GM12874 (cell line): ENCODE data around the gene TP53TG5.

Source experiments
- TF ChIP-seq, protein P1 (sequence below): IDR thresholded peaks from 2 replicates; pipeline ENCODE4 v1.5.1; 2011; ENCODE audit warnings: low read depth, mild to moderate bottlenecking, control low read depth, low read length, moderate library complexity; ENCODE audit not compliant: insufficient read depth

The TP53TG5 gene

GRCh38 chr20:45400346-45401031 lies 22.4 kb upstream of the TP53TG5 start:
- TF ChIP-seq, protein P1, sequence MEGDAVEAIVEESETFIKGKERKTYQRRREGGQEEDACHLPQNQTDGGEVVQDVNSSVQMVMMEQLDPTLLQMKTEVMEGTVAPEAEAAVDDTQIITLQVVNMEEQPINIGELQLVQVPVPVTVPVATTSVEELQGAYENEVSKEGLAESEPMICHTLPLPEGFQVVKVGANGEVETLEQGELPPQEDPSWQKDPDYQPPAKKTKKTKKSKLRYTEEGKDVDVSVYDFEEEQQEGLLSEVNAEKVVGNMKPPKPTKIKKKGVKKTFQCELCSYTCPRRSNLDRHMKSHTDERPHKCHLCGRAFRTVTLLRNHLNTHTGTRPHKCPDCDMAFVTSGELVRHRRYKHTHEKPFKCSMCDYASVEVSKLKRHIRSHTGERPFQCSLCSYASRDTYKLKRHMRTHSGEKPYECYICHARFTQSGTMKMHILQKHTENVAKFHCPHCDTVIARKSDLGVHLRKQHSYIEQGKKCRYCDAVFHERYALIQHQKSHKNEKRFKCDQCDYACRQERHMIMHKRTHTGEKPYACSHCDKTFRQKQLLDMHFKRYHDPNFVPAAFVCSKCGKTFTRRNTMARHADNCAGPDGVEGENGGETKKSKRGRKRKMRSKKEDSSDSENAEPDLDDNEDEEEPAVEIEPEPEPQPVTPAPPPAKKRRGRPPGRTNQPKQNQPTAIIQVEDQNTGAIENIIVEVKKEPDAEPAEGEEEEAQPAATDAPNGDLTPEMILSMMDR, result no peak

DNA sequence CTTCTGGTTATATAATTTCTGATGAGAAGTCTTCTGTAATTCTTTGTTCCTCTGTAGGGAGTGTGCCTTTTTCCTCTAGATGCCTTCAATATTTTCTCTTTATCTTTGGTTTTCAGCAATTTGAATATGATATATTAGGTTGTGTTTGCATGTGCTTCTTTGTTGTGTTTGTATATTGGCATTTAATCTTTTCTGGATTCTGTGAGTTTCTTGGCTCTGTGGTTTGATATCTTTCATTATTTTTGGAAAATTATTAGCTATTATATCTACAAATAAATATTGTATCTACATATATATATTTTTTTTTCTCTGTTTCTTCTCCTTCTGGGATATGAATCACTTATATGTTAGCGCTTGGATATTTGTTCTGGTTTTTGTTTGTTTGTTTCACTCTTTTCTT lies 20.9 kb upstream of the TP53TG5 start:
- TF ChIP-seq, protein P1, result no peak

DNA sequence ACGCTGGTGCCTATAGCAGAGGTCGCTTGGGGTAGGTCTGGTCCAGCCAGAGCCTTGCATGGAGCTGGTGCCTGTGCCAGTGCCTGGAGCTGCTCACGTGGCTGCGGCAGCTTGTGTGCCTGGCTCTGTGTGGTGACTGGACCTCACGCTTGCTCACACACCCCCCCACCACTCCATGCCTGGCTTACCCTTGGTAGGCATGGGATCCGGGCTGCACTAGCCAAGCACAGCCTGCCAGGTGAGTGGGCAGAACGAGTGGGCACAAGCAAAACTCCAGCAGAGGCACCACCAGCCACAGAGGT lies 16.9 kb upstream of the TP53TG5 start:
- TF ChIP-seq, protein P1, result no peak

- TF ChIP-seq, protein P1, result no peak
These were observed 16.3 kb upstream of the TP53TG5 start for GRCh38 chr20:45394221-45395113.

DNA sequence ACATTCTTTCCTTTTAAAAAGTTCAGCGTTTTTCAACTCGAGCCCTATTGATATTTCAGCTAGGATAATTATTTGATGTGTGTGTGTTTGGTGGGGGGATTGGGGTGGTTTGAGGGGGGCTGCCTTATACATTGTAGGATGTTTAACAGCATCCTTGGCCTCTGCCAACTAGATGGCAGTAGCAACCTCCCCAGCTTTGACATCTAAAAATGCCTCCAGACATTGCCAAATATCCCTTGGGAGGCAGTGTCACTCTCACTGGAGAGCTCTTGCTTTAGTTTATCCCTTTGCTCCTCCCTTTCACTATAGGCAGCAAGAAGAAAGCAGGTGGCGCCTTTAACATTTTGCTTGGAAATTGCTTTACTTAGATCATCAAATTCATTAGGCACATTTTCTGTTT lies 14.6 kb upstream of the TP53TG5 start:
- TF ChIP-seq, protein P1, result no peak

- TF ChIP-seq, protein P1, result no peak
These were observed 13.4 kb upstream of the TP53TG5 start for GRCh38 chr20:45391559-45391958.

DNA sequence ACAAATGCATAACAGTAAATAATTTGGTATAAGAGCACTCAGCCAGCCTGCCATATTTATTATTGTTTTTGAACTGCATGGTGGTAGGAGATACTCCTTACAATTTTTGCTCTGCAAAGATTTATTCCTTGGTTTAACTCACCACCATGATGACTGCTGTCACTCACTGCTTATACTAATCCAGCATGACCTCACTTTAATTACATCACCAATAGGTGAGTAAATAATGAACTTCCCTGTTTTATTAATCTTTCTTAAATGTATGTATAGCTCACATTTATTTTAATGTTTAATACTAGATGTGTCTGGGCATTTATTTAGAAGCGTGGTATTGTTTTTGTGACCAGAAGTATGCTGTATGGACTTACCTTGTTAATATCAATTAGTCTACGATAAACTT lies 12.8 kb upstream of the TP53TG5 start:
- TF ChIP-seq, protein P1, result no peak
